ENCODE results near the gene TNKS1BP1. TPM values are rescaled to one million over a fixed set of nuclear protein-coding genes. Genes with fewer than 3 reads are reported as not detected.

Gene TNKS1BP1
- polyA plus RNA-seq, 1 donor, result 103 TPM

GRCh38 chr11:57353852-57354251 lies 29.1 kb upstream of the TNKS1BP1 start:
- no peak overlapping the region for H3K4me3 ChIP-seq (ENCODE audit: low read length)
- no peak for DNase-seq
- no CpG with 5 or more reads among the region's 4 CpGs for WGBS (ENCODE audit: insufficient coverage, low lambda C conversion rate)
- H3K36me3 ChIP-seq (ENCODE audit: control insufficient read depth, insufficient read depth, low read length), result no peaks in the 10 kb centered on the region
- no peaks in the 10 kb centered on the region for H3K27me3 ChIP-seq (ENCODE audit: control insufficient read depth, insufficient read depth, low read length)
- H3K4me1 ChIP-seq (ENCODE audit: control insufficient read depth, insufficient read depth, low read length), result no peaks in the 10 kb centered on the region
- no peak overlapping the region for H3K27ac ChIP-seq (ENCODE audit: low read length)
- H3K9me3 ChIP-seq (ENCODE audit: control insufficient read depth, low read depth, low read length), result no peaks in the 10 kb centered on the region

GRCh38 chr11:57353446-57353845 lies 28.7 kb upstream of the TNKS1BP1 start:
- no peak for DNase-seq
- Histone ChIP-seq H3K9me3 (ENCODE audit: control insufficient read depth, low read depth, low read length) (no peaks in the 10 kb centered on the region), H3K27me3 (ENCODE audit: control insufficient read depth, insufficient read depth, low read length) (no peaks in the 10 kb centered on the region), H3K4me1 (ENCODE audit: control insufficient read depth, insufficient read depth, low read length) (no peaks in the 10 kb centered on the region), H3K4me3 (ENCODE audit: low read length) (no peak overlapping the region), H3K36me3 (ENCODE audit: control insufficient read depth, insufficient read depth, low read length) (no peaks in the 10 kb centered on the region), H3K27ac (ENCODE audit: low read length) (no peak overlapping the region)
- WGBS (ENCODE audit: insufficient coverage, low lambda C conversion rate), result no CpG with 5 or more reads among the region's 4 CpGs

GRCh38 chr11:57353036-57353435 lies 28.3 kb upstream of the TNKS1BP1 start:
- Histone ChIP-seq H3K9me3 (ENCODE audit: control insufficient read depth, low read depth, low read length) (no peaks in the 10 kb centered on the region), H3K36me3 (ENCODE audit: control insufficient read depth, insufficient read depth, low read length) (no peaks in the 10 kb centered on the region), H3K4me1 (ENCODE audit: control insufficient read depth, insufficient read depth, low read length) (no peaks in the 10 kb centered on the region), H3K27me3 (ENCODE audit: control insufficient read depth, insufficient read depth, low read length) (no peaks in the 10 kb centered on the region), H3K4me3 (ENCODE audit: low read length) (no peak overlapping the region), H3K27ac (ENCODE audit: low read length) (no peak overlapping the region)
- DNase-seq, result no peak
- WGBS (ENCODE audit: insufficient coverage, low lambda C conversion rate), result no CpG with 5 or more reads among the region's 5 CpGs

GRCh38 chr11:57349491-57350274 lies 24.9 kb upstream of the TNKS1BP1 start:
- Histone ChIP-seq H3K9me3 (ENCODE audit: control insufficient read depth, low read depth, low read length) (no peaks in the 10 kb centered on the region), H3K36me3 (ENCODE audit: control insufficient read depth, insufficient read depth, low read length) (no peaks in the 10 kb centered on the region), H3K27me3 (ENCODE audit: control insufficient read depth, insufficient read depth, low read length) (no peaks in the 10 kb centered on the region), H3K4me1 (ENCODE audit: control insufficient read depth, insufficient read depth, low read length) (peaks cover 3% of the 10 kb centered on the region), H3K27ac (ENCODE audit: low read length) (no peak overlapping the region), H3K4me3 (ENCODE audit: low read length) (no peak overlapping the region)
- WGBS (ENCODE audit: insufficient coverage, low lambda C conversion rate), result no CpG with 5 or more reads among the region's 31 CpGs
- peak in 1 of 2 donors; percentile 42 for DNase-seq

- H3K4me3 ChIP-seq (ENCODE audit: low read length), result no peak overlapping the region
- H3K27ac ChIP-seq (ENCODE audit: low read length), result no peak overlapping the region
- peaks cover 3% of the 10 kb centered on the region for H3K4me1 ChIP-seq (ENCODE audit: control insufficient read depth, insufficient read depth, low read length)
- no peaks in the 10 kb centered on the region for H3K9me3 ChIP-seq (ENCODE audit: control insufficient read depth, low read depth, low read length)
- no peak for DNase-seq
- no peaks in the 10 kb centered on the region for H3K27me3 ChIP-seq (ENCODE audit: control insufficient read depth, insufficient read depth, low read length)
- WGBS (ENCODE audit: insufficient coverage, low lambda C conversion rate), result 93% methylated on average over 5 of the region's 14 CpGs
- no peaks in the 10 kb centered on the region for H3K36me3 ChIP-seq (ENCODE audit: control insufficient read depth, insufficient read depth, low read length)
Measured at GRCh38 chr11:57348636-57349313, 24.0 kb upstream of the TNKS1BP1 start.

- no peak for DNase-seq
- no peak overlapping the region for H3K27ac ChIP-seq (ENCODE audit: low read length)
- peaks cover 3% of the 10 kb centered on the region for H3K4me1 ChIP-seq (ENCODE audit: control insufficient read depth, insufficient read depth, low read length)
- H3K9me3 ChIP-seq (ENCODE audit: control insufficient read depth, low read depth, low read length), result no peaks in the 10 kb centered on the region
- no CpG with 5 or more reads among the region's 7 CpGs for WGBS (ENCODE audit: insufficient coverage, low lambda C conversion rate)
- H3K4me3 ChIP-seq (ENCODE audit: low read length), result no peak overlapping the region
- H3K36me3 ChIP-seq (ENCODE audit: control insufficient read depth, insufficient read depth, low read length), result no peaks in the 10 kb centered on the region
- H3K27me3 ChIP-seq (ENCODE audit: control insufficient read depth, insufficient read depth, low read length), result no peaks in the 10 kb centered on the region
Measured at GRCh38 chr11:57348052-57348451, 23.3 kb upstream of the TNKS1BP1 start.

GRCh38 chr11:57347336-57347735 lies 22.6 kb upstream of the TNKS1BP1 start:
- Histone ChIP-seq H3K4me1 (ENCODE audit: control insufficient read depth, insufficient read depth, low read length) (peaks cover 3% of the 10 kb centered on the region), H3K36me3 (ENCODE audit: control insufficient read depth, insufficient read depth, low read length) (no peaks in the 10 kb centered on the region), H3K27me3 (ENCODE audit: control insufficient read depth, insufficient read depth, low read length) (no peaks in the 10 kb centered on the region), H3K4me3 (ENCODE audit: low read length) (no peak overlapping the region), H3K27ac (ENCODE audit: low read length) (no peak overlapping the region), H3K9me3 (ENCODE audit: control insufficient read depth, low read depth, low read length) (no peaks in the 10 kb centered on the region)
- WGBS (ENCODE audit: insufficient coverage, low lambda C conversion rate), result no CpG with 5 or more reads among the region's 9 CpGs
- DNase-seq, result no peak

- Histone ChIP-seq H3K27ac (ENCODE audit: low read length) (no peak overlapping the region), H3K4me1 (ENCODE audit: control insufficient read depth, insufficient read depth, low read length) (peaks cover 3% of the 10 kb centered on the region), H3K4me3 (ENCODE audit: low read length) (no peak overlapping the region), H3K36me3 (ENCODE audit: control insufficient read depth, insufficient read depth, low read length) (no peaks in the 10 kb centered on the region), H3K27me3 (ENCODE audit: control insufficient read depth, insufficient read depth, low read length) (no peaks in the 10 kb centered on the region), H3K9me3 (ENCODE audit: control insufficient read depth, low read depth, low read length) (no peaks in the 10 kb centered on the region)
- DNase-seq, result peak; percentile 79 to 80
- WGBS (ENCODE audit: insufficient coverage, low lambda C conversion rate), result no CpG with 5 or more reads among the region's 11 CpGs
Measured at GRCh38 chr11:57345555-57346211, 20.9 kb upstream of the TNKS1BP1 start.

GRCh38 chr11:57344826-57345225 lies 20.1 kb upstream of the TNKS1BP1 start:
- no peak for DNase-seq
- H3K27ac ChIP-seq (ENCODE audit: low read length), result no peak overlapping the region
- peaks cover 3% of the 10 kb centered on the region for H3K4me1 ChIP-seq (ENCODE audit: control insufficient read depth, insufficient read depth, low read length)
- H3K9me3 ChIP-seq (ENCODE audit: control insufficient read depth, low read depth, low read length), result no peaks in the 10 kb centered on the region
- 100% methylated on average over 6 of the region's 10 CpGs for WGBS (ENCODE audit: insufficient coverage, low lambda C conversion rate)
- H3K4me3 ChIP-seq (ENCODE audit: low read length), result no peak overlapping the region
- H3K36me3 ChIP-seq (ENCODE audit: control insufficient read depth, insufficient read depth, low read length), result no peaks in the 10 kb centered on the region
- no peaks in the 10 kb centered on the region for H3K27me3 ChIP-seq (ENCODE audit: control insufficient read depth, insufficient read depth, low read length)

GRCh38 chr11:57343825-57344224 lies 19.1 kb upstream of the TNKS1BP1 start:
- no peak for DNase-seq
- H3K27me3 ChIP-seq (ENCODE audit: control insufficient read depth, insufficient read depth, low read length), result no peaks in the 10 kb centered on the region
- H3K27ac ChIP-seq (ENCODE audit: low read length), result no peak overlapping the region
- 80% methylated on average over 1 of the region's 7 CpGs for WGBS (ENCODE audit: insufficient coverage, low lambda C conversion rate)
- H3K9me3 ChIP-seq (ENCODE audit: control insufficient read depth, low read depth, low read length), result no peaks in the 10 kb centered on the region
- peaks cover 3% of the 10 kb centered on the region for H3K4me1 ChIP-seq (ENCODE audit: control insufficient read depth, insufficient read depth, low read length)
- no peaks in the 10 kb centered on the region for H3K36me3 ChIP-seq (ENCODE audit: control insufficient read depth, insufficient read depth, low read length)
- H3K4me3 ChIP-seq (ENCODE audit: low read length), result no peak overlapping the region

Data from large intestine (tissue), 3 donors.